T-helper 2 cell treated with Interferon-gamma antibody and Interleukin-4, amounts not matched to agents 5 μg/mL and 100 μg/mL, for 36 hours (primary cell): ENCODE results near the gene KCNIP4.

Source experiments
- DNase-seq: peaks from one replicate; pipeline ENCODE4 v3.0.0; 2021; ENCODE audit warnings: low spot score
- H3K27ac Mint-ChIP-seq: one replicate; pipeline ENCODE4 v1.8.0; 2021; ENCODE audit warnings: mild to moderate bottlenecking, mixed read lengths
- H3K27me3 Mint-ChIP-seq: one replicate; pipeline ENCODE4 v1.8.0; 2021; ENCODE audit warnings: low read depth, mixed read lengths
- H3K36me3 Mint-ChIP-seq: one replicate; pipeline ENCODE4 v1.8.0; 2021; ENCODE audit warnings: low read depth, mixed read lengths
- H3K4me1 Mint-ChIP-seq: one replicate; pipeline ENCODE4 v1.8.0; 2021; ENCODE audit warnings: low read depth, mixed read lengths
- H3K4me3 Mint-ChIP-seq: one replicate; pipeline ENCODE4 v1.8.0; 2022; ENCODE audit warnings: mild to moderate bottlenecking, moderate library complexity, mixed read lengths
- H3K9me3 Mint-ChIP-seq: one replicate; pipeline ENCODE4 v1.8.0; 2021; ENCODE audit warnings: mixed read lengths

Gene KCNIP4

DNA sequence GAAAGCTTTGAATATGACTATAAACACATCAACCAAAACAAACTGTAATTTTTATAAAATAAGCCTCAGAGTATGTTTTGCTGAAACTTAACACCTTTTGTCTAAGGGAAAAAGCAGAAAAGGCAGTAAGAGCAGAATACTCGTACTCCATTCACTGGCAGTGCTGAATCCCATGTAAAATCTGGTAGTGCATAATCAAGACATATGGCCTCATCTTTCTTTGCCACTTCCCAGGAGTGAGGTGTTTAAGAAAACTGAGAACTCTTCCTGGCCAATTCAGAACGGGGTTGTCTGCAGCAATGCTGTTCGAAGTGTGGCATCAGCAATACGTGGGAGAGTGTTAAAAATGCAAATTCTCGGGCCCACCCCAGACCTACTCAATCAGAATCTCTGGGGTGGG, 946.3 kb downstream of the KCNIP4 start:
- no peaks in the 10 kb centered on the region for H3K36me3 Mint-ChIP-seq
- H3K27ac Mint-ChIP-seq, result no peak overlapping the region
- H3K27me3 Mint-ChIP-seq, result no peaks in the 10 kb centered on the region
- H3K4me1 Mint-ChIP-seq, result no peaks in the 10 kb centered on the region
- no peak for DNase-seq
- peaks cover 43% of the 10 kb centered on the region for H3K9me3 Mint-ChIP-seq
- H3K4me3 Mint-ChIP-seq, result no peak overlapping the region

DNA sequence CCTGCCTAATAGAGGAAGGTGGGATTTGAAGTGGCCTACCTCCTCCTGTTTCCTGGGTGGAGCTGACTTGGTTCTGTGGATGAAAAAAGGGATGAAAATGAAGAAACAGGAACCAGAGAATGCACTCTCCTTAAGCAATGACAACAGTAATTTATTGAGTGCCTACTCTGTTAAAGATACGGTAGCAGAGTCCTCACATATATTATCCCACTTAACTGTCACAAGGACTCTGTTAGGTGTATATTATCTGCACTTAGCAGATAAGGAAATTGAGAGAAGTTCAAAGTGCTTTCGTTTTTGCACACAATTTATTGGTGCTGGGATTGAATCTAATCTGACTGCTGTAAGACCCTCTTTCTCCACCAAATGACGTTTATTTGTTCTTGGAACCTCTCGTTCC, 947.1 kb downstream of the KCNIP4 start:
- Mint-ChIP-seq H3K4me1 (no peaks in the 10 kb centered on the region), H3K36me3 (no peaks in the 10 kb centered on the region), H3K9me3 (peaks cover 39% of the 10 kb centered on the region), H3K4me3 (no peak overlapping the region), H3K27me3 (no peaks in the 10 kb centered on the region), H3K27ac (no peak overlapping the region)
- no peak for DNase-seq

DNA sequence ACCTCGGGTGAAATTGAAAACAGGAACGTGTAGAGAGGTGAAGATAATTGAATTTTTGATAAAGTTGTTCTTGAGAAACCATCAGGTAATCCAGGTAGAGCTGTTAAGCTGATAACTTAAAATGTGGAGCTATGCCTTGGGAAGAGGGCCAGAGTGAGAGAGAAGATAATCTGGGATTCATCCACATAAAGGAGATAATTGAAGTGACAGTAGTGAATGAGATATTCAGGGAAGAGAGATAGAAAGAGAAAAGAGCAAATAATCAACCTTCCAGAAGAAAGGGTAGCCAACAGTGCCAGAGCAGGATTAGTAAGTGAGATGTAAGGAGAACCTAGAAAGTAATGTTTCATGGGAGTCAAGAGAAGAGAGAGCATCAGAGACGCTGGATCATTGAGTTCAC, 950.7 kb downstream of the KCNIP4 start:
- no peaks in the 10 kb centered on the region for H3K36me3 Mint-ChIP-seq
- H3K4me1 Mint-ChIP-seq, result no peaks in the 10 kb centered on the region
- no peak for DNase-seq
- peaks cover 12% of the 10 kb centered on the region for H3K9me3 Mint-ChIP-seq
- no peaks in the 10 kb centered on the region for H3K27me3 Mint-ChIP-seq
- H3K27ac Mint-ChIP-seq, result no peak overlapping the region
- H3K4me3 Mint-ChIP-seq, result no peak overlapping the region

DNA sequence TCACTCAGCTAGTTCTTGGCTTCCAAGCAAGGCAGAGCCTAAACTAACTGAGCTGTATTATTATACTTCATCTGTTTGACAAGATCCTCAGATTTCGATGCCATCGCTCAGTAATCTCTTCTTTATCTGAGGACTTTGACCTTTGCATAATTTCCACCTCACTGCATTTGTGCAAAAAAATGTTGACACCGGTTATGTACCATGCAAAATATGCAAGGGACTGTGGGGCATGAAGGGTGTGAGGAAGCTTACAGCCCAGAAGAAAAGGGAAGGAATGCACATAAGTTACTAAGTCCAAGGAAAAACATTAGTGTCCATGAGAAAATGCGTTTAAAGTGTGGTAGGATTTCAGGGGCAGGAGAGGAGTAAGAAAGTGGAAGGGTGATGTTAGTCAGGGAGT, 953.0 kb downstream of the KCNIP4 start:
- H3K9me3 Mint-ChIP-seq, result peaks cover 16% of the 10 kb centered on the region
- H3K27me3 Mint-ChIP-seq, result no peaks in the 10 kb centered on the region
- H3K4me3 Mint-ChIP-seq, result no peak overlapping the region
- H3K4me1 Mint-ChIP-seq, result no peaks in the 10 kb centered on the region
- no peak overlapping the region for H3K27ac Mint-ChIP-seq
- DNase-seq, result no peak
- no peaks in the 10 kb centered on the region for H3K36me3 Mint-ChIP-seq

- no peak overlapping the region for H3K27ac Mint-ChIP-seq
- no peak for DNase-seq
- H3K4me3 Mint-ChIP-seq, result no peak overlapping the region
- no peaks in the 10 kb centered on the region for H3K27me3 Mint-ChIP-seq
- no peaks in the 10 kb centered on the region for H3K4me1 Mint-ChIP-seq
- no peaks in the 10 kb centered on the region for H3K36me3 Mint-ChIP-seq
- peaks cover 16% of the 10 kb centered on the region for H3K9me3 Mint-ChIP-seq
Measured at GRCh38 chr4:20995015-20995414, 953.6 kb downstream of the KCNIP4 start.

- no peak for DNase-seq
- H3K27ac Mint-ChIP-seq, result no peak overlapping the region
- H3K36me3 Mint-ChIP-seq, result no peaks in the 10 kb centered on the region
- H3K4me3 Mint-ChIP-seq, result no peak overlapping the region
- H3K27me3 Mint-ChIP-seq, result no peaks in the 10 kb centered on the region
- no peaks in the 10 kb centered on the region for H3K4me1 Mint-ChIP-seq
- H3K9me3 Mint-ChIP-seq, result peaks cover 8% of the 10 kb centered on the region
Measured at GRCh38 chr4:20992002-20992401, 956.6 kb downstream of the KCNIP4 start.

DNA sequence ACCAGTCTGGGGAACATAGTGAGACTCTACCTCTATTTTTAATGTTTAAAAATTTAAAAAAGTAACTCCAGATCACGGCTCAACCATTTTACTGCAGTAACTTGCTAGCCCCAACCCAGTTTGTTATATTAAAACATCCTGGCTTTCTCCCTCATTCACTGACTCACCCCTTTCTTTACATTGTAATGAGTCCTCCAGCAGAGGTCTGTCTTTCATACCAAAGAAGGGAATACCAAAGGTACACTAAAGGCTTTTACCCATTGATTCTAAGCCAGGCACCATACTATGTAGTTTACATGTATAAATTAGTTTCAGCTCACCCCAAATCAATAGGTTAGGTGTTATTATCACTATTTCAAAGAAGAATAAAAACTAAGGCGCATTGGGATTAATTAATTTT, 961.4 kb downstream of the KCNIP4 start:
- no peaks in the 10 kb centered on the region for H3K36me3 Mint-ChIP-seq
- H3K4me3 Mint-ChIP-seq, result no peak overlapping the region
- no peak overlapping the region for H3K27ac Mint-ChIP-seq
- peaks cover 8% of the 10 kb centered on the region for H3K9me3 Mint-ChIP-seq
- no peaks in the 10 kb centered on the region for H3K4me1 Mint-ChIP-seq
- no peaks in the 10 kb centered on the region for H3K27me3 Mint-ChIP-seq
- DNase-seq, result no peak

- H3K4me1 Mint-ChIP-seq, result no peaks in the 10 kb centered on the region
- H3K9me3 Mint-ChIP-seq, result peaks cover 7% of the 10 kb centered on the region
- H3K4me3 Mint-ChIP-seq, result no peak overlapping the region
- no peak overlapping the region for H3K27ac Mint-ChIP-seq
- no peak for DNase-seq
- H3K36me3 Mint-ChIP-seq, result no peaks in the 10 kb centered on the region
- no peaks in the 10 kb centered on the region for H3K27me3 Mint-ChIP-seq
Measured at GRCh38 chr4:20984576-20984836, 964.1 kb downstream of the KCNIP4 start.

GRCh38 chr4:20983763-20984575, 964.6 kb downstream of the KCNIP4 start:
- Mint-ChIP-seq H3K4me3 (no peak overlapping the region), H3K36me3 (no peaks in the 10 kb centered on the region), H3K4me1 (no peaks in the 10 kb centered on the region), H3K9me3 (peaks cover 7% of the 10 kb centered on the region), H3K27ac (no peak overlapping the region), H3K27me3 (no peaks in the 10 kb centered on the region)
- DNase-seq, result no peak

GRCh38 chr4:20982544-20982943, 966.0 kb downstream of the KCNIP4 start:
- H3K27me3 Mint-ChIP-seq, result no peaks in the 10 kb centered on the region
- H3K4me3 Mint-ChIP-seq, result no peak overlapping the region
- H3K4me1 Mint-ChIP-seq, result no peaks in the 10 kb centered on the region
- no peaks in the 10 kb centered on the region for H3K36me3 Mint-ChIP-seq
- peaks cover 7% of the 10 kb centered on the region for H3K9me3 Mint-ChIP-seq
- no peak overlapping the region for H3K27ac Mint-ChIP-seq
- DNase-seq, result no peak

GRCh38 chr4:20960291-20960690, 988.3 kb downstream of the KCNIP4 start:
- Mint-ChIP-seq H3K4me1 (no peaks in the 10 kb centered on the region), H3K27me3 (no peaks in the 10 kb centered on the region), H3K27ac (no peak overlapping the region), H3K9me3 (no peaks in the 10 kb centered on the region), H3K36me3 (no peaks in the 10 kb centered on the region), H3K4me3 (no peak overlapping the region)
- no peak for DNase-seq

DNA sequence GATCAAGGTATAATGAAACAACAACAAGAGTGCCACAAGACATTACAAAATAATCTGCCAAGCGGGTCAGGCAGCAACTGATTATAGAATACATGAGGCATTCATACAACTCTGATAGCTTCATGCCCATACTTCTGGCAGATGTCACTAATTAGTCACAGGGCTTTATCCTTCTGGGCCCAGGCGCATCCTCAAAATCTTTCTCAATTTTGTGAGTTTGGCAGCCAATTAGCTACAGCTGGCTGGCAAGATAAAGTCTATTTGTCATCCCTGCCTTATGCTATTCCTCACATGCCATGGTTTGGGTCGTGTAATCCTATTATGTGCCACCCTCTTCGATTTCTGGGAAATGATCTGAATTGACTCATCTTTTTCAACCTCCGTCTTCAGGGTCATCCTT, 994.0 kb downstream of the KCNIP4 start:
- Mint-ChIP-seq H3K4me3 (no peak overlapping the region), H3K4me1 (no peaks in the 10 kb centered on the region), H3K27ac (no peak overlapping the region), H3K9me3 (peaks cover 6% of the 10 kb centered on the region), H3K27me3 (no peaks in the 10 kb centered on the region), H3K36me3 (no peaks in the 10 kb centered on the region)
- DNase-seq, result no peak

GRCh38 chr4:20944961-20945360, 1003.6 kb downstream of the KCNIP4 start:
- no peak overlapping the region for H3K4me3 Mint-ChIP-seq
- peaks cover 5% of the 10 kb centered on the region for H3K9me3 Mint-ChIP-seq
- no peak for DNase-seq
- H3K4me1 Mint-ChIP-seq, result no peaks in the 10 kb centered on the region
- no peaks in the 10 kb centered on the region for H3K36me3 Mint-ChIP-seq
- H3K27me3 Mint-ChIP-seq, result no peaks in the 10 kb centered on the region
- no peak overlapping the region for H3K27ac Mint-ChIP-seq

DNA sequence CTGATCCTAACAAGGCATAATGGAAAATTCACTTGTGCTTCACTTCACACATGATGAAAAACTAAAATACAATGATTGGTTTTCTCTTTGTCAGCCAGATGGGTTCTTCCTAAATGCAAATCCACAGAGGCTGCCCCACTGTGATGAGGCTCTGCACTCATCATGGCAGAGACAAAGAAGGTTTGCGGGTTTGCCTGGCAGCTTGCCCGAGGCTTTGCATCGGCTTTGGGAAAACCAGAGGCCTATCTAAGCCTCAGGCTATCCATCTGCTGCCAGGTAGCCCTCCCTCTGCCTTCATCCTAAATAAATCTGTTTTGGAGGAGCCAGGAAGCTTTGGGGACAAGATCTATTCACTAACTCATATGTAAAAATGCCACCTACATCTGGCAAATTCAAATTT, 1004.1 kb downstream of the KCNIP4 start:
- Mint-ChIP-seq H3K27ac (no peak overlapping the region), H3K9me3 (peaks cover 9% of the 10 kb centered on the region), H3K4me1 (no peaks in the 10 kb centered on the region), H3K4me3 (no peak overlapping the region), H3K27me3 (no peaks in the 10 kb centered on the region), H3K36me3 (no peaks in the 10 kb centered on the region)
- DNase-seq, result no peak

- Mint-ChIP-seq H3K27me3 (no peaks in the 10 kb centered on the region), H3K9me3 (peaks cover 16% of the 10 kb centered on the region), H3K4me3 (no peak overlapping the region), H3K4me1 (no peaks in the 10 kb centered on the region), H3K27ac (no peak overlapping the region), H3K36me3 (no peaks in the 10 kb centered on the region)
- no peak for DNase-seq
Measured at GRCh38 chr4:20938204-20938603, 1010.4 kb downstream of the KCNIP4 start.
